Cardiac fibroblast (primary cell): ENCODE measurements around the gene GRB10.

Experiments used
- DNase-seq, 2 donors: peaks; one replicate each; pipeline versions ENCODE4 v3.0.0 to v3.0.0-alpha.2; 2010; ENCODE audit warnings: low read depth in 2 of 2
- H3K4me3 ChIP-seq, 2 donors: replicated peaks in 1 of 2; 1 replicate in 1 of 2; 2 replicates in 1 of 2; pipeline ENCODE4 v1.5.1; 2011; ENCODE audit warnings: low read depth in 2 of 2, low read length in 2 of 2, mild to moderate bottlenecking in 2 of 2, moderate library complexity in 1 of 2
- TF ChIP-seq, protein P1 (sequence below): IDR thresholded peaks from one replicate; pipeline ENCODE4 v1.5.1; 2011; ENCODE audit warnings: low read depth, mild to moderate bottlenecking, low read length, inconsistent platforms

Gene GRB10

DNA sequence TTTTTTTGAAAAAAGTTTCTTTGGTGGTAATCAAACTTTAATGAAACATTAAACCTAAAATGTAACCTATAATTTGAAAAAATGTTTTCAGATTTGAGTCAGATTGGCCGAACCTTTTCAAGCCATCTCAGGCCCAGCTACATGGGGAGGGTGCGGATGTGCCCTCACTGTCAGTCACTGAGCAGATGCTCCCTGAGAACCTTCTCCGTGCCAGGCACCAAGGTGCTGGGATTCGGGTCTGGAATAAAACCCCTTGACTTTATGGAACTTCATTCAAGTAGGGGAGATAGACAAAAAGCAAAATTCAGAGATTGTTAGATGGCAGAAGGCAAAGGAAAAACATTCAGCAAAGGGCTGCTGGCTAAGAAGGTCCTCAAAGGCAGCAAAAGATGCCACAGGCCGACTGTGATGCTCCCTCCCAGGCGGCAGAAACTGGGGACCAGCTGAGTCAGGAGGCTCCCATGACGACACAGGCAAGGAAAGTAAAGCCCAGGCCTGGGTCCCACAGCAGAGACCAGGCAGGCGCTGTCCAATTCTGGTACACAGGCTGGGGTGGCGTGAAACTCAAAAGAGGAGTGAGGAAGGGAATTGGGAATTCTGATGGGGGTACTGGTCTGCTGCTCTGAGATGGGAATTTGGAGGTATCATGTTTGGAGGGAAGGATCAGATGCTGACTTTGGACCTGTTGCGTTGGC, 135.3 kb downstream of the GRB10 start:
- TF ChIP-seq, protein P1, sequence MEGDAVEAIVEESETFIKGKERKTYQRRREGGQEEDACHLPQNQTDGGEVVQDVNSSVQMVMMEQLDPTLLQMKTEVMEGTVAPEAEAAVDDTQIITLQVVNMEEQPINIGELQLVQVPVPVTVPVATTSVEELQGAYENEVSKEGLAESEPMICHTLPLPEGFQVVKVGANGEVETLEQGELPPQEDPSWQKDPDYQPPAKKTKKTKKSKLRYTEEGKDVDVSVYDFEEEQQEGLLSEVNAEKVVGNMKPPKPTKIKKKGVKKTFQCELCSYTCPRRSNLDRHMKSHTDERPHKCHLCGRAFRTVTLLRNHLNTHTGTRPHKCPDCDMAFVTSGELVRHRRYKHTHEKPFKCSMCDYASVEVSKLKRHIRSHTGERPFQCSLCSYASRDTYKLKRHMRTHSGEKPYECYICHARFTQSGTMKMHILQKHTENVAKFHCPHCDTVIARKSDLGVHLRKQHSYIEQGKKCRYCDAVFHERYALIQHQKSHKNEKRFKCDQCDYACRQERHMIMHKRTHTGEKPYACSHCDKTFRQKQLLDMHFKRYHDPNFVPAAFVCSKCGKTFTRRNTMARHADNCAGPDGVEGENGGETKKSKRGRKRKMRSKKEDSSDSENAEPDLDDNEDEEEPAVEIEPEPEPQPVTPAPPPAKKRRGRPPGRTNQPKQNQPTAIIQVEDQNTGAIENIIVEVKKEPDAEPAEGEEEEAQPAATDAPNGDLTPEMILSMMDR: no peak
- DNase-seq: no peak
- H3K4me3 ChIP-seq: no peak overlapping the region

DNA sequence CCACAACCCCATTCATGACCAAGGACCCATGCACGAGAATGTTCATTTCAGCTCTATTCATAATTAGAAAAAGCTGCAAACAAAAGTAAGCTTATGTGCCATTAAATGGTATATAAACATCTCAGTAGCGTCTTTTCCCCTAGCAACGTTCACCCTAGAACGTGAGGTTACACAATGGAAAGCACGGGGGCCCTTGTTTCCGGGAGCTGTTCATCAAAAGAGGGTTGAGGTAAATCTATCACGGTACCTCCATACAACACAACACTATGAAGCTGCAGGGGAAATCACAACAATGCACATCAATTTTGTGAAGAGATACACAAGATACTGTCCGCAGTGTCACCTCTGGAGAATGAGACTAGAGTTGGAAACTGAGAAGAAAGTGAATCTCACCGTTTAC, 136.6 kb downstream of the GRB10 start:
- DNase-seq: no peak
- no peak overlapping the region for H3K4me3 ChIP-seq
- TF ChIP-seq, protein P1: no peak

DNA sequence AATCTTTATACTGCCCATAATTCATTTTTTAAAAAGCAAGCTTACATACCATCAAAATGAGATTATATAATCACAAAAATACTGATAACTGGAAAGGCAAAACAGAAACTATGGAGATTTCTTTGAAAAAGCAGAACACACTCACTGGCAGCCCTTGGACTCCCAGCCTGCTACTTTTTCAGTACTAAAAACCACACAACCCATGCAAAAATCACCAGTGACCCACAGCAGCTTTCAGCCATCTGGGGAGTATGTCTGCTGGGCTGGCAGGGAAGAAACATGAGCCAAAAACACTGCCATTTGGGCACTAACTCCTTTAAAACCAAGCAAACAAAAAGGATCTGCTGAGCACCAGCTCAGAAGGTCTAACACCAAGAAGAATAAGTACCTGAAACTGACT, 137.5 kb downstream of the GRB10 start:
- no peak for DNase-seq
- TF ChIP-seq, protein P1: no peak
- H3K4me3 ChIP-seq: no peak overlapping the region

DNA sequence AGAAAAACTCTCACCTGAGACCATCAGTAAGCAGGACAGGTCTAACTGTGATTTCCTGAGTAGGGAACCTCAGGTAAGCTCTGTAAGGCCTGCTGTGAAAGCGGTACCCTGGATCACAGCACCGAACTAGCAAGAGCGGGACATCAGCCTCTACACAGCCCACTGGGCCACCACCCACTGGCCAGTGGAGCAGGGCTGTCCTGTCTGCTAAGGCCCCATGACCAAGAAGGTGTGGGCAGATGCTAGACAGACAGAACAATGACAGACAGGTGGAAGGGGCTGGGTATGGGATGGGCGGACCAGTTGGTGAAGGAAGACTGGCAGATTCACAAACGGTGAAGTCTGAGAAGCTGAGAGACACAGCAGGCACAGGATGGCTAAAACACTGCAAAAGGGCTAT, 138.1 kb downstream of the GRB10 start:
- TF ChIP-seq, protein P1: no peak
- H3K4me3 ChIP-seq: no peak overlapping the region
- no peak for DNase-seq

DNA sequence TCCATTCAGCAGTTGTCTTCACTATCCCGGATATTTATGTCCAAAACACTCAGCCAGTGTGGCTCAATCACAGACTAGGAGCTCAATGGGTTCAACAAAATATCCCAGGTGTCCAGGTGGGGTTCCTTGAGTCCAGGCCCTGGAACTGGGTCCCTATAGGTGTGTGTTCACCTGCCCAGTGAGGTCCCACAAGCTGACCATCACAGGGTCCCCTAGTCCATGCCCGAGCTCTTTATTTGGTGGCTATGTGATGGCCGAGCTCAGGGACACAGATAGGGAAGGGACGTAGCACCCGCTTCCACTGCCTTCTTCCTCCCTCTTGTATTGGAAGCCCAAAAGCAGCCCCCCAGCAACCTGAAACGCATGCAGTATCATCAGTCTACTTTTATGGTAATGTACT, 138.6 kb downstream of the GRB10 start:
- H3K4me3 ChIP-seq: no peak overlapping the region
- no peak for DNase-seq
- TF ChIP-seq, protein P1: no peak

DNA sequence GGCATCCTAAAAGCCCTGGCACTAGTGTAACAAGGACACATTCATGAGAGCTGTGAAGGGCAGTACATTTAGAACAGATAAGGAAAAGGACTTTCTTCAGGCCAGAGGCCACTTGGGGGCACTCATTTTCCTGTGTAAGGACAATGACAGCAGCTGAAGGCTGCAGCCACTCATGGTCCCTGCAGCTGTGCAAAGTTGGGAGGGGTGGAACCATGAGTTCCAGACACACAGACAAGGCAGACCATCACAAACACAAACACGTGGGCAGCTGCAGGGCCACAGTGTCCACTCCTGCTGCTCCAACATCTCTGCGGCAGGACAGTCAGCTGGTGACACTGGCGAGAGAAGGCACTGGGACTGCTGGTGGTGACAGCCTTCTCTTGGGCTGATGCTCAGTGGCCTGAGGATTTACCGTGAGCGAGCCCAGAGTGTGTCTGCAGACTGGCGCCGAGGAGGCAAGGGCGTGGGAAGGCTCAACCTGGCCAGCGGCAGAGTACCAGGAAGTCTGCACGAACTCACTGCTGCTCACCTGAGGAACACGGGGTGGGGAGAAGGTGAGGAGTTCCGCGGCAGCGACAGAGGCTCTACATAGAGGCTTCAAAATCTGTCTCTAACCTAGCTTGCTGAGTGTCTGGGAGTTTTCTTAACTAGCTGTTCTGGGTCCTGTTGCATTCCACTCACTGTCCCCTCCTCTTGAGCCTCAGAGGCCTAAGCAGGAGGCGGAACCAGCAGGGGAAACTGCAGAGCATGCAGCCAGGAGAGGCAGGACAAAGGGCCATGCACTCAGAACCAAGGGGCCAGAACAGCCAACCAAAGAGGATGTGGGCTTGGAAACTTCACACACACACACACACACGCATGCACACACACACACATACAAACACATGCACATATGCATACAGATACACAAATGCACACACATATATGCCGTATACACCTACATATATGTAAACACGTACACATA, 141.0 kb downstream of the GRB10 start:
- DNase-seq: no peak
- no peak overlapping the region for H3K4me3 ChIP-seq
- TF ChIP-seq, protein P1: no peak
